ENCODE data around the gene TRABD2B. TPM values are rescaled to one million over a fixed set of nuclear protein-coding genes. Genes with fewer than 3 reads are reported as not detected.
A peak's percentile ranks its signal among the peaks of the same experiment; 100 is the strongest.

TRABD2B gene
- total RNA-seq, 1 donor from 2014 or later = 6.7 TPM

- no peak overlapping the region for H3K4me3 Mint-ChIP-seq
- H3K9me3 Mint-ChIP-seq = no peaks in the 10 kb centered on the region
- H3K27ac Mint-ChIP-seq = no peak overlapping the region
- no peak for DNase-seq (ENCODE audit: extremely low spot score, unreplicated experiment)
- peaks cover 52% of the 10 kb centered on the region for H3K27me3 Mint-ChIP-seq
- TF ChIP-seq, protein P1, sequence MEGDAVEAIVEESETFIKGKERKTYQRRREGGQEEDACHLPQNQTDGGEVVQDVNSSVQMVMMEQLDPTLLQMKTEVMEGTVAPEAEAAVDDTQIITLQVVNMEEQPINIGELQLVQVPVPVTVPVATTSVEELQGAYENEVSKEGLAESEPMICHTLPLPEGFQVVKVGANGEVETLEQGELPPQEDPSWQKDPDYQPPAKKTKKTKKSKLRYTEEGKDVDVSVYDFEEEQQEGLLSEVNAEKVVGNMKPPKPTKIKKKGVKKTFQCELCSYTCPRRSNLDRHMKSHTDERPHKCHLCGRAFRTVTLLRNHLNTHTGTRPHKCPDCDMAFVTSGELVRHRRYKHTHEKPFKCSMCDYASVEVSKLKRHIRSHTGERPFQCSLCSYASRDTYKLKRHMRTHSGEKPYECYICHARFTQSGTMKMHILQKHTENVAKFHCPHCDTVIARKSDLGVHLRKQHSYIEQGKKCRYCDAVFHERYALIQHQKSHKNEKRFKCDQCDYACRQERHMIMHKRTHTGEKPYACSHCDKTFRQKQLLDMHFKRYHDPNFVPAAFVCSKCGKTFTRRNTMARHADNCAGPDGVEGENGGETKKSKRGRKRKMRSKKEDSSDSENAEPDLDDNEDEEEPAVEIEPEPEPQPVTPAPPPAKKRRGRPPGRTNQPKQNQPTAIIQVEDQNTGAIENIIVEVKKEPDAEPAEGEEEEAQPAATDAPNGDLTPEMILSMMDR (conservative IDR thresholded peaks at IDR 0.05) = no peak
- H3K36me3 Mint-ChIP-seq = no peaks in the 10 kb centered on the region
- peaks cover 40% of the 10 kb centered on the region for H3K4me1 Mint-ChIP-seq (ENCODE audit: unreplicated experiment)
Measured at GRCh38 chr1:47887475-47888293, 109.5 kb downstream of the TRABD2B start.

DNA sequence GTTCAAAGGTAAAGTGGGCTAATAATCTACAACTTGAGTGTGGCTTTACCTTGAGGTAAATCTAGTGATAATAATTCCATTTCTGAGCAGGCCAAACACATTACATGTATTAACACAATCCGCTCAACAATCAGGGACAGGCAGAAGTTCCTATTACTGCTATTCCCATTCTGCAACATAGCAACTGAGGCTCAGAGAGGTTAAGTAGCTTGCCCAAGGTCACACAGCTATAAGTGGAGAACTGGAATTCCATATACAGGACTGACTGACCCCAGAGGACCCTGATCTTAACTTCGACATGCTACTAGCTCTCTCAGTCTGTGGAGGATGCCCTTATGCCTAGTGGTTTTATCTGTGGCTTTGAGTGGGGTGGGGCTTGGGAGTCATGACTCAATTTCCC is 110.1 kb downstream of the TRABD2B start:
- TF ChIP-seq, protein P1 (conservative IDR thresholded peaks at IDR 0.05) = no peak
- no peaks in the 10 kb centered on the region for H3K9me3 Mint-ChIP-seq
- no peak overlapping the region for H3K27ac Mint-ChIP-seq
- H3K27me3 Mint-ChIP-seq = peaks cover 55% of the 10 kb centered on the region
- DNase-seq (ENCODE audit: extremely low spot score, unreplicated experiment) = no peak
- no peaks in the 10 kb centered on the region for H3K36me3 Mint-ChIP-seq
- peaks cover 45% of the 10 kb centered on the region for H3K4me1 Mint-ChIP-seq (ENCODE audit: unreplicated experiment)
- no peak overlapping the region for H3K4me3 Mint-ChIP-seq

DNA sequence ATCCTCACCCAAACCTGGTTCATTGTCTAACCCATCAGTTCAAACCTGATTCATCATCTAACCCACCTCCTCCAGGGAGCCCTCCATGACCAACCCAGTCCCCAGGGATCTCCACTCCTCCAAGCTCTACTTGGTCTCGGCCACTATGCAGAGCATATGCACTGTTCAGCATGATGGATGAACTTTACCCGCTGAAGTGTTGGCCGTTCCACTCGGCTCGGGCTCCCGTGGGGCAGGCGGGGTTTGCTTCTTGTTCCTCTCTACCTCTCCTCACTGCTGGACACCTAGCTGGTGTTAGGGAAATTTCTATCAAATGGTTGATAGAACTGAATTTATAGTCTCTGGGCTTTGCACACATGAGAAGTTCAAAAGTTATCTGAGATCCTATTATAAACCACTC is 111.0 kb downstream of the TRABD2B start:
- H3K36me3 Mint-ChIP-seq = no peaks in the 10 kb centered on the region
- peaks cover 57% of the 10 kb centered on the region for H3K27me3 Mint-ChIP-seq
- TF ChIP-seq, protein P1 (conservative IDR thresholded peaks at IDR 0.05) = no peak
- no peak for DNase-seq (ENCODE audit: extremely low spot score, unreplicated experiment)
- peaks cover 53% of the 10 kb centered on the region for H3K4me1 Mint-ChIP-seq (ENCODE audit: unreplicated experiment)
- no peaks in the 10 kb centered on the region for H3K9me3 Mint-ChIP-seq
- no peak overlapping the region for H3K4me3 Mint-ChIP-seq
- H3K27ac Mint-ChIP-seq = no peak overlapping the region

- TF ChIP-seq, protein P1 (conservative IDR thresholded peaks at IDR 0.05) = no peak
- H3K4me3 Mint-ChIP-seq = peak overlapping the region; percentile 24
- peaks cover 63% of the 10 kb centered on the region for H3K27me3 Mint-ChIP-seq
- no peak overlapping the region for H3K27ac Mint-ChIP-seq
- no peak for DNase-seq (ENCODE audit: extremely low spot score, unreplicated experiment)
- H3K9me3 Mint-ChIP-seq = no peaks in the 10 kb centered on the region
- no peaks in the 10 kb centered on the region for H3K36me3 Mint-ChIP-seq
- peaks cover 56% of the 10 kb centered on the region for H3K4me1 Mint-ChIP-seq (ENCODE audit: unreplicated experiment)
Measured at GRCh38 chr1:47885062-47885830, 111.9 kb downstream of the TRABD2B start.

DNA sequence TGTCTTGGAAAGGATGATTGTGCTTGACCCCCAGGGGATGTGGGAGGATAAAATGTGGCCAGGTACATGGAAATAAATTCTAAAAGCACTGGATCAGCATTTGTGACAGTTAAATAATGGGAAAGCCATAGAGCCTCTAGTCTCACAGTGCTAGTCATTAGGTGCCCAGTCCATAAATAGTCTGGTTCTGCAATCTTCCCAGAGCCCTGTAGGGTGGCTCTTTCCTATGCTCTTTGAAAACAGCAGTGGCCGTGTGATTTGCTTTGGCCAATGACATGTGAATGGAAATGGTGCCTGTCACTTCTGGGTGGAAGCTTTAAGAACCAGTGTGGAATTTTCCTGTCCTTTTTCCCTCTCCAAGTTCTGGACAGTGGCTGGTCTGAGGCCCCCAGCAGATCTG is 113.2 kb downstream of the TRABD2B start:
- Mint-ChIP-seq H3K4me3 (no peak overlapping the region), H3K27me3 (peaks cover 55% of the 10 kb centered on the region), H3K4me1 (ENCODE audit: unreplicated experiment) (peaks cover 55% of the 10 kb centered on the region), H3K36me3 (no peaks in the 10 kb centered on the region), H3K9me3 (no peaks in the 10 kb centered on the region), H3K27ac (no peak overlapping the region)
- TF ChIP-seq, protein P1 (conservative IDR thresholded peaks at IDR 0.05) = no peak
- DNase-seq (ENCODE audit: extremely low spot score, unreplicated experiment) = no peak

Measured in type B pancreatic cell (in vitro differentiated cells).